ENCODE measurements around the gene SMARCA1. TPM values are rescaled to one million over a fixed set of nuclear protein-coding genes. Genes with fewer than 3 reads are reported as not detected.

Gene SMARCA1
- total and polyA plus RNA-seq, 4 donors, result 7.8 to 104 (median 15.7) TPM

DNA sequence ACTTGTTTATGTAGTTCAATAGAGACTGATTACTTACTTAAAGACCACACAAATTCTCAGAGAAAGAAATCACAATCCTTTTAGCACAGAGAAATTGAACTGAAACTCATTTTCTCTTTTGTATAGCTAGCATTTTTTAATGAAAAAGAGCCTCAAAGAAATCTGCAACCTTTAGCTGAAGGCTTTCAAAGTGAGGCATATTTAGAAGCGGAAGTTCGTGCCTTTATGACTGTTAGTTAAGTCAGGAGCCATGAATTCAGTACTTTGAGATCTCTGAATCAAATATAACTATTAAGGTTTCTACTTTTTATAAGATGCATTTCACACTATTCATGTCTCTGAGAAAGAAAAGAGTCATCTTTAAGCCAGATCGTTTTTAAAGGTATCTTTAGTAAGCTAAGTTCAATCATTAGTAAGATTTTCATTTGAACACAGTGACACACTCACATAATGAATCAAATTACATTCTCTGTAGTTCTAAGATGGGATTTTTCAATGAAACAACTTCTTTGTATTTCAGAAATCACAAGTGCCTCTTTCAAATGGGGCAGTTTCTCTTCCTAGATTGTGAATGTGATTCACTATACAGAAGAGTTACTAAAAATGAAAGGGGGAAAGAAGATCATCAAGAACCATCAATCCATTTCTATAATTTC is 61.4 kb downstream of the SMARCA1 start:
- Histone ChIP-seq H3K27ac (ENCODE audit: low read depth in 1 of 2, low read length in 1 of 2) (no peak overlapping the region), H3K27me3 (ENCODE audit: control insufficient read depth in 3 of 3, insufficient read depth in 3 of 3, low read length in 2 of 3) (peaks cover 0 to 3% (median 0%) of the 10 kb centered on the region in 3 donors), H3K4me1 (ENCODE audit: control insufficient read depth in 5 of 5, insufficient read depth in 5 of 5, low read length in 5 of 5) (no peaks in the 10 kb centered on the region), H3K4me3 (no peak overlapping the region), H3K9me3 (ENCODE audit: control insufficient read depth in 4 of 4, insufficient read depth in 3 of 4, low read length in 3 of 4) (no peaks in the 10 kb centered on the region), H3K36me3 (ENCODE audit: control insufficient read depth in 4 of 4, insufficient read depth in 4 of 4, low read length in 4 of 4) (peaks cover 0 to 7% (median 3%) of the 10 kb centered on the region in 4 donors), H3K9ac (ENCODE audit: insufficient read depth in 1 of 2, low read length in 2 of 2) (no peak overlapping the region)
- TF ChIP-seq, protein P1, sequence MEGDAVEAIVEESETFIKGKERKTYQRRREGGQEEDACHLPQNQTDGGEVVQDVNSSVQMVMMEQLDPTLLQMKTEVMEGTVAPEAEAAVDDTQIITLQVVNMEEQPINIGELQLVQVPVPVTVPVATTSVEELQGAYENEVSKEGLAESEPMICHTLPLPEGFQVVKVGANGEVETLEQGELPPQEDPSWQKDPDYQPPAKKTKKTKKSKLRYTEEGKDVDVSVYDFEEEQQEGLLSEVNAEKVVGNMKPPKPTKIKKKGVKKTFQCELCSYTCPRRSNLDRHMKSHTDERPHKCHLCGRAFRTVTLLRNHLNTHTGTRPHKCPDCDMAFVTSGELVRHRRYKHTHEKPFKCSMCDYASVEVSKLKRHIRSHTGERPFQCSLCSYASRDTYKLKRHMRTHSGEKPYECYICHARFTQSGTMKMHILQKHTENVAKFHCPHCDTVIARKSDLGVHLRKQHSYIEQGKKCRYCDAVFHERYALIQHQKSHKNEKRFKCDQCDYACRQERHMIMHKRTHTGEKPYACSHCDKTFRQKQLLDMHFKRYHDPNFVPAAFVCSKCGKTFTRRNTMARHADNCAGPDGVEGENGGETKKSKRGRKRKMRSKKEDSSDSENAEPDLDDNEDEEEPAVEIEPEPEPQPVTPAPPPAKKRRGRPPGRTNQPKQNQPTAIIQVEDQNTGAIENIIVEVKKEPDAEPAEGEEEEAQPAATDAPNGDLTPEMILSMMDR (IDR thresholded peaks at IDR 0.05; ENCODE audit: control extremely low read depth, extremely low read depth), result no peak
- 68 to 91% methylated on average over 3 of the region's 3 CpGs for WGBS, 2 donors
- no peak for DNase-seq
- ATAC-seq (ENCODE audit: insufficient read depth, low FRiP score), result no peak

DNA sequence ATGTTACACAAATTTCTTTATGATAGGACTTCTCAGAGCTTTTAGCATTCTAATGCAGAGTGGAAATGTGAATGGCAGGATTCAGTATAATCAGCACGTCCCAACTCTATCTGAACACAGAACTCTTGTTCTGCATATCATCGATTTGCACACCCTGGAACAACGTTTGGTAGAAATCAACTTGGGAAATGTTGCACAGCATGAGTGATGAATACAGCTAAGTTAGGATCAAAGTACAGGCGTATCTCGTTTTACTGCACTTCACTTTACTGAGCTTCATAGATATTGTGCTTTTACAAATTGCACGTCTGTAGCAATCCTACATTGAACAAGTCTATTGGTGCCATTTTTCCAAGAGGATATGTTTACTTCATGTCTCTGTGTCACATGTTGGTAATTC is 70.8 kb downstream of the SMARCA1 start:
- no peaks in the 10 kb centered on the region for H3K4me1 ChIP-seq (ENCODE audit: control insufficient read depth in 5 of 5, insufficient read depth in 5 of 5, low read length in 5 of 5)

DNA sequence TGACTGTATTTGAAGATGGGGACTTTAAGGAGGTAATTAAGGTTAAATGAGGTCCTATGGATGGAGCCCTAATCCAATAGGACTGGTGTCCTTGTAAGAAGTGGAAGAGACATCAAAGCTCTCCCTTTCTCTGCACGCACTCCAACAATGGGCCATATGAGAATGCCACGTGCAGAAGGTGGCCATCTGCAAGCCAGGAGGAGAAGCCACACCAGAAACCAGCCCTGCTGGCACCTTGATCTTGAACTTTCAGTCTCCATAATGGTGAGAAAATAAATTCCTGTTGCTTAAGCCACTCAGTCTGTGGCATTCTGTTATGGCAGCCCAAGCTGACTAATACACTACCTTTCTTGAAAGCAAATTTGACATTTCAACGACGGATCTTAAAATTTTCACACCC is 73.2 kb downstream of the SMARCA1 start:
- Histone ChIP-seq H3K27me3 (ENCODE audit: control insufficient read depth in 3 of 3, insufficient read depth in 3 of 3, low read length in 2 of 3) (no peaks in the 10 kb centered on the region), H3K27ac (ENCODE audit: low read depth in 1 of 2, low read length in 1 of 2) (no peak overlapping the region), H3K9me3 (ENCODE audit: control insufficient read depth in 4 of 4, insufficient read depth in 3 of 4, low read length in 3 of 4) (no peaks in the 10 kb centered on the region), H3K4me1 (ENCODE audit: control insufficient read depth in 5 of 5, insufficient read depth in 5 of 5, low read length in 5 of 5) (no peaks in the 10 kb centered on the region), H3K4me3 (no peak overlapping the region), H3K9ac (ENCODE audit: insufficient read depth in 1 of 2, low read length in 2 of 2) (no peak overlapping the region), H3K36me3 (ENCODE audit: control insufficient read depth in 4 of 4, insufficient read depth in 4 of 4, low read length in 4 of 4) (peaks cover 0 to 10% (median 2%) of the 10 kb centered on the region in 4 donors)
- no peak for ATAC-seq (ENCODE audit: insufficient read depth, low FRiP score)
- TF ChIP-seq, protein P1 (IDR thresholded peaks at IDR 0.05; ENCODE audit: control extremely low read depth, extremely low read depth), result no peak
- WGBS, 2 donors, result 82 to 100% methylated on average over 4 of the region's 4 CpGs
- no peak for DNase-seq

More for the DNA sequence above, 70.8 kb downstream of the SMARCA1 start:
- ATAC-seq (ENCODE audit: insufficient read depth, low FRiP score), result no peak
- Histone ChIP-seq H3K27me3 (ENCODE audit: control insufficient read depth in 3 of 3, insufficient read depth in 3 of 3, low read length in 2 of 3) (no peaks in the 10 kb centered on the region), H3K4me3 (no peak overlapping the region), H3K9me3 (ENCODE audit: control insufficient read depth in 4 of 4, insufficient read depth in 3 of 4, low read length in 3 of 4) (no peaks in the 10 kb centered on the region), H3K27ac (ENCODE audit: low read depth in 1 of 2, low read length in 1 of 2) (no peak overlapping the region), H3K9ac (ENCODE audit: insufficient read depth in 1 of 2, low read length in 2 of 2) (no peak overlapping the region), H3K36me3 (ENCODE audit: control insufficient read depth in 4 of 4, insufficient read depth in 4 of 4, low read length in 4 of 4) (peaks cover 0 to 7% (median 2%) of the 10 kb centered on the region in 4 donors)
- 79 to 91% methylated on average over 6 of the region's 6 CpGs for WGBS, 2 donors
- TF ChIP-seq, protein P1 (IDR thresholded peaks at IDR 0.05; ENCODE audit: control extremely low read depth, extremely low read depth), result no peak
- DNase-seq, result no peak

DNA sequence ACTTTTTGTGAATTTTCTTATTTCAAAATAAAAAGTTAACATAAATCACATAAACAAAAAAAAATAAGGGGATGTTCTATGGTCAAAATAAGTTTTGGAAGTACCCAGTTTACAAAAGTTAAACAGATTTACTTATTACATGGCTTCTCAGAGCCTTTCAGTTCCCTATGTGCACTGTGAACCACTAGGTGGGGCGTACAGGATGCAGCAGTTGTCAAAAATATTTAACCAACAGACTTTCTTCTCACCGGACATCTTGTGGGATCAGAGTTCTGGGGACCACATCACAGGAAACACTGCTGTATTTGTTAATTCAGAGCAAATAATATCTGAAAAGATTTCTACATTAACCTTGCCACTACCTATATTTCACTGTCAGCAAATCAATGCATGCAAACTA is 74.1 kb downstream of the SMARCA1 start:
- ATAC-seq (ENCODE audit: insufficient read depth, low FRiP score), result no peak
- no peak overlapping the region for H3K4me3 ChIP-seq
- H3K9me3 ChIP-seq (ENCODE audit: control insufficient read depth in 4 of 4, insufficient read depth in 3 of 4, low read length in 3 of 4), result no peaks in the 10 kb centered on the region
- H3K27ac ChIP-seq (ENCODE audit: low read depth in 1 of 2, low read length in 1 of 2), result no peak overlapping the region
- no peaks in the 10 kb centered on the region for H3K27me3 ChIP-seq (ENCODE audit: control insufficient read depth in 3 of 3, insufficient read depth in 3 of 3, low read length in 2 of 3)
- no peaks in the 10 kb centered on the region for H3K4me1 ChIP-seq (ENCODE audit: control insufficient read depth in 5 of 5, insufficient read depth in 5 of 5, low read length in 5 of 5)
- no peak for DNase-seq
- WGBS, 2 donors, result 34 to 57% methylated on average over 2 of the region's 2 CpGs
- TF ChIP-seq, protein P1 (IDR thresholded peaks at IDR 0.05; ENCODE audit: control extremely low read depth, extremely low read depth), result no peak
- H3K36me3 ChIP-seq (ENCODE audit: control insufficient read depth in 4 of 4, insufficient read depth in 4 of 4, low read length in 4 of 4), result peaks cover 0 to 10% (median 2%) of the 10 kb centered on the region in 4 donors
- H3K9ac ChIP-seq (ENCODE audit: insufficient read depth in 1 of 2, low read length in 2 of 2), result no peak overlapping the region
